Mucosa of descending colon (tissue), 3 donors: ENCODE measurements around the gene ATP11B. TPM values are rescaled to one million over a fixed set of nuclear protein-coding genes. Genes with fewer than 3 reads are reported as not detected.

Source experiments
- ATAC-seq: fragments of 200-7000 bp; cut with Tn5 transposase; one replicate; pipeline ENCODE4 v1.9.1; 2020; ENCODE audit warnings: mild to moderate bottlenecking, moderate library complexity
- DNase-seq, 3 donors: peaks; one replicate each; pipeline ENCODE4 v3.0.0-alpha.2; 2020
- H3K36me3 ChIP-seq: fragments of 200-600 bp; one replicate; pipeline ENCODE4 v1.8.0; 2021; ENCODE audit warnings: low read depth, mild to moderate bottlenecking
- H3K4me1 ChIP-seq: fragments of 200-600 bp; one replicate; pipeline ENCODE4 v1.8.0; 2021; ENCODE audit warnings: low read depth, mild to moderate bottlenecking
- H3K4me3 ChIP-seq: fragments of 200-600 bp; one replicate; pipeline ENCODE4 v1.8.0; 2021; ENCODE audit warnings: mild to moderate bottlenecking
- H3K9me3 ChIP-seq: fragments of 200-600 bp; one replicate; pipeline ENCODE4 v1.8.0; 2021; ENCODE audit warnings: mild to moderate bottlenecking
- CTCF ChIP-seq: fragments of 200-600 bp; IDR thresholded peaks from one replicate; pipeline ENCODE4 v1.8.0; 2022; ENCODE audit warnings: antibody characterized with exemption, mild to moderate bottlenecking
- intact Hi-C, 2 donors: fragments of 100-400 bp; cut with DNase I in 1 of 2; cut with micrococcal nuclease in 1 of 2; formaldehyde crosslinking; loops; one replicate each; pipeline versions ENCODE4 v1.11.0 to v1.11.1; 2022; cut with DNase I, micrococcal nuclease
- total RNA-seq, 3 donors: library from RNA; stranded (reverse); fragmentation: NEBNext Ultra II Directional in 2 of 3; extraction: Animal tissue kit (Norgen Biotek cat#: 25700) in 2 of 3; gene quantifications; one replicate each; pipeline versions ENCODE4 v1.2.1 to v1.2.4, GENCODE V29; 2021 to 2023
- donor health status: DM: no; HTN: no; CAD: no; lungs with moderate emphysema.
- donor health status: DM: no; HTN: no; CAD: no.
- donor health status: DM: no; HTN: yes; CAD: no.

The ATP11B gene
- total RNA-seq, 3 donors from 2014 or later, result 100 to 107 (median 102) TPM

GRCh38 chr3:182763896-182764295 lies 29.4 kb upstream of the ATP11B start:
- no peak for TF ChIP-seq CTCF
- intact Hi-C loops, result no loop called here
- Histone ChIP-seq H3K4me1 (peaks cover 4% of the 10 kb centered on the region), H3K36me3 (no peaks in the 10 kb centered on the region), H3K9me3 (no peaks in the 10 kb centered on the region), H3K4me3 (no peak overlapping the region)
- DNase-seq (no peak), ATAC-seq (no peak)

- Histone ChIP-seq H3K9me3 (no peaks in the 10 kb centered on the region), H3K4me1 (peaks cover 4% of the 10 kb centered on the region), H3K4me3 (no peak overlapping the region), H3K36me3 (no peaks in the 10 kb centered on the region)
- DNase-seq (no peak), ATAC-seq (no peak)
- intact Hi-C loops, result no loop called here
- TF ChIP-seq CTCF, result no peak
Observed at GRCh38 chr3:182765287-182765686, 28.0 kb upstream of the ATP11B start.

- DNase-seq (no peak), ATAC-seq (no peak)
- Histone ChIP-seq H3K4me3 (no peak overlapping the region), H3K36me3 (no peaks in the 10 kb centered on the region), H3K9me3 (no peaks in the 10 kb centered on the region), H3K4me1 (no peaks in the 10 kb centered on the region)
- intact Hi-C loops, result no loop called here
- no peak for TF ChIP-seq CTCF
Observed at GRCh38 chr3:182766099-182766498, 27.2 kb upstream of the ATP11B start.

- H3K4me1 ChIP-seq, result no peaks in the 10 kb centered on the region
- no peak overlapping the region for H3K4me3 ChIP-seq
- TF ChIP-seq CTCF, result no peak
- DNase-seq (no peak), ATAC-seq (no peak)
- H3K9me3 ChIP-seq, result no peaks in the 10 kb centered on the region
- intact Hi-C loops, result no loop called here
- H3K36me3 ChIP-seq, result no peaks in the 10 kb centered on the region
Observed at GRCh38 chr3:182768413-182768812, 24.9 kb upstream of the ATP11B start.

GRCh38 chr3:182769673-182770072 lies 23.6 kb upstream of the ATP11B start:
- intact Hi-C loops, result no loop called here
- Histone ChIP-seq H3K36me3 (no peaks in the 10 kb centered on the region), H3K4me1 (no peaks in the 10 kb centered on the region), H3K9me3 (no peaks in the 10 kb centered on the region), H3K4me3 (no peak overlapping the region)
- no peak for DNase-seq
- TF ChIP-seq CTCF, result no peak
- no peak for ATAC-seq

GRCh38 chr3:182782149-182782548 lies 11.2 kb upstream of the ATP11B start:
- no peak for TF ChIP-seq CTCF
- no peak for ATAC-seq
- H3K9me3 ChIP-seq, result no peaks in the 10 kb centered on the region
- H3K4me3 ChIP-seq, result no peak overlapping the region
- H3K36me3 ChIP-seq, result no peaks in the 10 kb centered on the region
- no peak for DNase-seq
- no peaks in the 10 kb centered on the region for H3K4me1 ChIP-seq
- intact Hi-C loops, result no loop called here
